ENCODE data around the gene CRYL1.

CRYL1 gene

GRCh38 chr13:20416223-20416745 is 109.4 kb downstream of the CRYL1 start:
- DNase-seq: no peak

- no peak for DNase-seq
Observed at GRCh38 chr13:20415694-20416107, 110.0 kb downstream of the CRYL1 start.

GRCh38 chr13:20415306-20415679 is 110.4 kb downstream of the CRYL1 start:
- no peak for DNase-seq

GRCh38 chr13:20414546-20415305 is 110.9 kb downstream of the CRYL1 start:
- DNase-seq: no peak

- no peak for DNase-seq
Observed at GRCh38 chr13:20412691-20413355, 112.8 kb downstream of the CRYL1 start.

- DNase-seq: no peak
Observed at GRCh38 chr13:20411638-20412342, 113.9 kb downstream of the CRYL1 start.

- DNase-seq: no peak
Observed at GRCh38 chr13:20410726-20411125, 114.9 kb downstream of the CRYL1 start.

GRCh38 chr13:20408181-20408580 is 117.5 kb downstream of the CRYL1 start:
- no peak for DNase-seq

GRCh38 chr13:20407759-20408158 is 117.9 kb downstream of the CRYL1 start:
- no peak for DNase-seq

- DNase-seq: no peak
Observed at GRCh38 chr13:20405691-20406090, 120.0 kb downstream of the CRYL1 start.

GRCh38 chr13:20404488-20405222 is 121.0 kb downstream of the CRYL1 start:
- DNase-seq: no peak

- no peak for DNase-seq
Observed at GRCh38 chr13:20403826-20404225, 121.8 kb downstream of the CRYL1 start.

- no peak for DNase-seq
Observed at GRCh38 chr13:20402881-20403280, 122.8 kb downstream of the CRYL1 start.

- no peak for DNase-seq
Observed at GRCh38 chr13:20401931-20402856, 123.5 kb downstream of the CRYL1 start.

GRCh38 chr13:20401531-20401930 is 124.1 kb downstream of the CRYL1 start:
- DNase-seq: no peak

- no peak for DNase-seq
Observed at GRCh38 chr13:20400774-20401173, 124.9 kb downstream of the CRYL1 start.

GRCh38 chr13:20399961-20400360 is 125.7 kb downstream of the CRYL1 start:
- no peak for DNase-seq

GRCh38 chr13:20399515-20399914 is 126.1 kb downstream of the CRYL1 start:
- no peak for DNase-seq

GRCh38 chr13:20398459-20398858 is 127.2 kb downstream of the CRYL1 start:
- no peak for DNase-seq

GRCh38 chr13:20397896-20398295 is 127.8 kb downstream of the CRYL1 start:
- no peak for DNase-seq

- DNase-seq: no peak
Observed at GRCh38 chr13:20395061-20395916, 130.4 kb downstream of the CRYL1 start.
